GM18868 (cell line): ENCODE measurements around the gene FHIT.
A peak's percentile ranks its signal among the peaks of the same experiment; 100 is the strongest.

Experiments
- ATAC-seq: cut with Tn5 transposase; IDR thresholded peaks from one replicate; pipeline ENCODE4 v1.9.1; 2021; ENCODE audit warnings: mild to moderate bottlenecking, moderate library complexity; ENCODE audit not compliant: unreplicated experiment

FHIT gene

DNA sequence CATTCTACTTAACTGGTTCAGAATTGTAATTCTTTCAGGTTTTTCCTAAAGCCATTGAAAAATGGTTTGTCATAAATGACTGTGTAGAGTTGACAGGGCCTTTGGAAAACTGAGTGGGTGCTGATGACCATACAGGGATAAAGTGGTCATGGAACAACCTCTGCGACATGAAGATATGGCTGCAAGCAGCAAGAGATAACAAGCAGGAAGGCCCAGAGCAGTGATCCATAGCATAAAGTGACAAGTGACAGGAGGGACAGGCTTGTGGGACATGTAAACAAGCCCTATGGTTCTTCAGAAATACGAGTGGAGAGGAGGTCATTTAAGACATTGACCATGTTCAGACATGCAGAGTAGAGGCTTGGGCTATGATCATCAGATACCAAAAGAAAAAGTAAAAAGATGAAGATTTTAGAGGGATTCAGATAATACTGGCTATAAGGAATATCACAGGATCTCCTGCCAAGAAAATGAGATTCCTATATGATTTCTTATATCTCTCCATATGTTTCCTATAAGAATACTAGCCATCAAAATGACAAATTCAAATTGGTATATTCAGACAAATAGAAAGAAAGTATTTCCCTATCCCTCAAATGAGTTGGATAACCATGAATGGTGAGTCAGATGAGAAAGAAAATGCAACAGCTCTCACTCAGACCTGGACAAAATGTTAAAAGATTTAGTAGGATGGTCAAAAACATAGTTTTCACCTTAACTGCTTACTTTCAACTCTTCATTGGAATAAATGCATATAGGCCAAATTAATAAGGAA is 1373.8 kb downstream of the FHIT start:
- no peak for ATAC-seq

DNA sequence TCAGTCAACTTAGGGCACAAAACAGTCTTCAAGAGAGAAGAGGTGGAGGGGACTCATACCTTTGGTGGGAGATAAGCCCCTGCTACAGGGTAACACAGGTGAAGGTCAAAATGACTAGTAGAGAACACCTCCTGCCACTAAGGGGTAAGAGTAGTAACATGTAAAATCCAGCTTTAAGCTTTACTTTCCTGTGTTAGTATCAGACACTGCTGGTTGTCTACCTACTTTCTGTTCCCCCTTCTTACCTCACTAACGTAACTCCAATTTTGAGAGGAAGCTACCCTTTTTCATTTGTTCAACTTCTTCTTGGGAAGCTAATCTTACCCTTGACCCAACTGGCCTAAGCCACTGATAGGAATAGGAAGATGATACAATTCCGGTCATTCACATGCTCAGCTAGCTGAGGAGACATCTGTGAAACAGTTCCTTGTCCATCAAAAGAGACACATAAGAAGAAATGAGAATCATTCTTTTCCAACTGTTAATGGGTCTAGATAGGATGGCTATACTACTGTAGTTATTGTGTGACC is 1374.7 kb downstream of the FHIT start:
- ATAC-seq, result no peak

GRCh38 chr3:59873576-59874230 is 1377.5 kb downstream of the FHIT start:
- ATAC-seq, result no peak

GRCh38 chr3:59872128-59872527 is 1379.1 kb downstream of the FHIT start:
- no peak for ATAC-seq

DNA sequence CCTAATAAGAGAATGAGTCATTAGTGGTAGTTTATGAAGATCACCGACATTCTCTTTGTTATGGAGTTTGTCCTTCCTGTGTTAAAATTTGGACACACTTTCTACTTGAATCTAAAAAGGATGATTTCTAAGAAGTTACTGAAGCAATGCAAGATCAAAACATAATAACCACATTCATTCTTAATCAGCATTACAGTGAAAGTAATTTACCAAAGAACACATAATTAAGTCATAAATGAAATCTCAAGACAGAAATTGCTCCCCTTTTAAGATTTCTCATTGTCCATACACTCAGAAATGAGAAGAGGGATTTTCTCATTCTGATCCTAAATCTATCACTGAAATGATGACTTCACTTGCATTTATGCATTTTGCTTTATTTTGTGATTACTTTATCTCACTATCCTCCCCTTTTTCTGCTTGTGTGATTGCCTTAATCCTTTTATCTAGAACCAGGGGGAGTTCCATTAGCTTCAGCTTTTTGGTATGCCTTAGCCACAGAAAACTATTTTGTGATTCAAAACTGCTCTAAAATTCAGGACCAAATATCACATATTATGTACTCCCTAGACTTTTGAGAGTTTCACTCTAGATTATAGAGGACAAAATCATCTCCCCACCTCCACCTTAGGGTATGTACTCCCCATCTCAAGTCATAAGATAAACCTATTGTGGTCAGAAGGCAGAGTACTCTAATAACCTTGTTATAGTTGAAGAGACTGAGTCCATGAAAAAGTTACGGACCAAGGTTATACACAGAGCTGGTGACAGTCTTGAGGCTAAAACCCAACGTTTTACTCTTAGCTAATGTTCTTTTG is 1383.9 kb downstream of the FHIT start:
- ATAC-seq, result no peak

DNA sequence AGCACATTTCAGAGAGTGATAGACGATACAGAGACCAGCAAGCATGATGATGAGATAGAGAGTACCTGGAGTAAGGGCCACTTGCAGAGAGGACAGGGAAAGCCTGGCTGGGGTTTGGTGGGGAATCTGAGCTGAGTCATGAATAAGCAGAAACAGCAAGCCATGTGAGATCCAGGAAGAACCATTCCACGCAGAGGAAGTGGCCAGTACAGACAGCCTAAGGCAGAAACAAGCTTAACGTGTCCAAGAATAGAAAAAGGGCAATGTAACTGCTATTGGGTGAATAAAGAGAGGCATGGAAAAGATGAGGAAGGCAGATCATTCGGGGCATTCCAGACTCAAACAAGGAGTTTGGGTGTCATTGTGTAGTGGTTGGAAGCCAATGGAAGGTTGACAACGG is 1385.2 kb downstream of the FHIT start:
- ATAC-seq, result no peak

GRCh38 chr3:59865351-59865750 is 1385.9 kb downstream of the FHIT start:
- no peak for ATAC-seq

GRCh38 chr3:59862686-59863085 is 1388.6 kb downstream of the FHIT start:
- ATAC-seq, result no peak

DNA sequence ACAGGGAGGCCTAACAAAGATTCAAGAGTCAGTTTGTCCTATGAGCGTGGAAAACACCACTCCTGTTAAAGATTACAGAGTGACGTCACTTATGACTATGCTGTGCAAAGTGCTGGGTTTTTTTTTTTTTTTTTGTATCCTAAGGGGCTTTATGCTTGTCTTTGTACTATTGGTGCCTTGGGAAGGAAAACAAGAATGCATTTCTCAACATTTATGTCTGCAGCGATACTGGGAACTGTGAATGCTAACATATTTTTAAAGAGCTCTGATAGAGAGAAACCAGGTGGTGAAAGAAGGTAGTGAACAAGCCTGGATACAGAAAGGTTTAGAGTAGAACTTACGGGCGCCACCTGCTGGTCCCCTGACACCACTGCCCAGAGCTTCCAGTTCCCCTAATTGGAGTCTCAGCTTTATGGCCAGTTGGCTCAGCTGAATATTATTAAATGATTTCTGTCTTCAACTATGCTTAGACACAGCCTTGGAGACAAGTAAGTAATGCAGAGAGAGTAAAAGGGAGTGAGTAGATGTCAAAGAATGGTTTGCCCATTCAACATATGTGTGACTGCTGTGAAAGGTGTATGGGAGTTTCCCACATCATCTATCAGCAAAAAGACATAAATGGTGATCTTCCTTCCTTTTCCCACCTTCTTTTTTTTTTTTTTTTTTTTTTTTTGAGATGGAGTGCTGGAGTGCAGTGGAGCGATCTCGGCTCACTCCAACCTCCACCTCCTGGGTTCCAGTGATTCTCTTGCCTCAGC is 1393.5 kb downstream of the FHIT start:
- ATAC-seq, result peak; percentile 100

DNA sequence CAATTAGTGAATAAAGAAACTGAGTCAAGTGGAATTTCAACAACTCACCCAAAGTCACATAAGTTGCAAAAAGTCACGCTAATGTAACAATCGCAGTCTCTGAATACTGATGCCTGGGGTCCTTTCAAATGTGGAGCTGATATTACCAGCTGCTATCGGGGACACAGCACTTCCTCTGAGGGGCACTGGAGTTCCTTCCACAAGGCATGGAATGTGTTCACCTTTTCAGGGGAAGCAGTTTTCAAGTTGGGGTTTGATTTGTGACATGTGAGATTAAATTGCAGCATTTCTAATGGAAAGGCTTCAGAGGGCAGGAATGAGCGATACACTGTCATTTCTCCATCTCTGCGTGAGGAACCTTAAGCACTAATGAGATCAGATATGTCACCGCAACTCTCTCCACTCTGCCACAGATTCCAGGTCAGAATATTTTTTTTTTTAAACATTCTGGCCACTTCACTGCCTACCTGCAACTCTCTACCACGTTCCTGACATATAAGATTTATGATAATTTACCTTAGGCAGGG is 1394.3 kb downstream of the FHIT start:
- no peak for ATAC-seq

DNA sequence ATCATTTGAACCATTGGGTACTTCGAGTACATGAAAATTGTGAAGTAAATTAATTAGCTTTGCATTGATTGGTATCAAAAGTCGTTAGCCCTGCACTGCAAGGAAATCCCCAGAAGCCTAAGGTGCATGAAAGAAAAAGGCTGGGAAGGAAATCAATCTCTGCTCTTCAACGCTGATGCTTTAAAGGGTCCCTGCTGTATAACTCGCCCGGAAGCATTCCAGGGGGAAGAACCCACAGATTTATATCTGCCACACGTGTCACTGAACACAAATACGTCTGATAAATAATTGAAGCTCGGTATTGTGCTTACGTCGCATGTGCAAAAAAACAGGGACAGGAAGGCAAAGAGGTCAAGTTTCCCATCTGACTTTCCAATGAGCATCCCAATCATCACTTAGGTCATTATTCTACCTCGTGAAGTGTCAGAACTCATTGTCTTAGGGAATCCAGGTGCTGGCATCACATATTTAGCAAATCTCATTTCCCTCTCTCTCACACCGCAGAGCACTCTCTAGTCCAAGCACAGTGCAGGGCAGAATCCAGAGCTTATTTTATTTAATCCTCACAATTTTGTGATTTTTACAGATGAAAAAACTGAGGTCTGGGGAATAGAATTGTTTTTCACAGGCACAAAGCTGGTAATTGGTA is 1397.1 kb downstream of the FHIT start:
- ATAC-seq, result no peak

- ATAC-seq, result no peak
Measured at GRCh38 chr3:59850417-59850816, 1400.8 kb downstream of the FHIT start.

GRCh38 chr3:59845386-59845785 is 1405.9 kb downstream of the FHIT start:
- ATAC-seq, result no peak

GRCh38 chr3:59843821-59844220 is 1407.4 kb downstream of the FHIT start:
- no peak for ATAC-seq

- peak; percentile 97 for ATAC-seq
Measured at GRCh38 chr3:59839810-59840515, 1411.3 kb downstream of the FHIT start.

- no peak for ATAC-seq
Measured at GRCh38 chr3:59839283-59839682, 1412.0 kb downstream of the FHIT start.

GRCh38 chr3:59836531-59836930 is 1414.7 kb downstream of the FHIT start:
- no peak for ATAC-seq

GRCh38 chr3:59832702-59833101 is 1418.5 kb downstream of the FHIT start:
- ATAC-seq, result no peak

- no peak for ATAC-seq
Measured at GRCh38 chr3:59832241-59832640, 1419.0 kb downstream of the FHIT start.
